Upper lobe of left lung (tissue), 6 donors: Measurements from ENCODE around the gene PPP1R12A. TPM values are rescaled to one million over a fixed set of nuclear protein-coding genes. Genes with fewer than 3 reads are reported as not detected.

ENCODE experiments used
- ATAC-seq, 2 donors: fragments of 200-7000 bp; cut with Tn5 transposase; one replicate each; pipeline ENCODE4 v1.9.1; 2022; ENCODE audit warnings: mild to moderate bottlenecking in 2 of 2, moderate library complexity in 2 of 2; ENCODE audit not compliant: low FRiP score in 2 of 2
- DNase-seq, 2 donors: peaks; one replicate each; pipeline ENCODE4 v3.0.0-alpha.2; 2019 to 2020
- H3K27ac ChIP-seq, 4 donors: fragments of 200-600 bp; sonication (generic); one replicate each; pipeline ENCODE4 v1.5.1; 2016 to 2019
- H3K27me3 ChIP-seq, 4 donors: fragments of 200-600 bp; sonication (generic); one replicate each; pipeline ENCODE4 v1.5.1; 2017 to 2019
- H3K36me3 ChIP-seq, 4 donors: fragments of 200-600 bp; sonication (generic); one replicate each; pipeline ENCODE4 v1.5.1; 2016 to 2019
- H3K4me1 ChIP-seq, 4 donors: fragments of 200-600 bp; sonication (generic); one replicate each; pipeline ENCODE4 v1.5.1; 2018 to 2019
- H3K4me3 ChIP-seq, 4 donors: fragments of 200-600 bp; sonication (generic); one replicate each; pipeline ENCODE4 v1.5.1; 2017 to 2019; ENCODE audit warnings: mild to moderate bottlenecking in 2 of 4, moderate library complexity in 1 of 4
- H3K9me3 ChIP-seq, 4 donors: fragments of 200-600 bp; sonication (generic); one replicate each; pipeline ENCODE4 v1.5.1; 2018 to 2019
- CTCF ChIP-seq, 6 experiments: fragments of 450-650 bp in 4 of 6; fragments of 200-600 bp in 2 of 6; sonication (generic) in 2 of 6; IDR thresholded peaks; one replicate each; pipeline ENCODE4 v1.5.1; 2016 to 2019; ENCODE audit warnings: antibody characterized with exemption in 6 of 6
- EP300 ChIP-seq, 4 donors: sonication (generic); formaldehyde crosslinking; IDR thresholded peaks; one replicate each; pipeline ENCODE4 v1.5.1; 2017; ENCODE audit warnings: antibody characterized with exemption in 4 of 4, control low read depth in 2 of 4
- POLR2A ChIP-seq, 4 donors: fragments of 450-650 bp; IDR thresholded peaks; one replicate each; pipeline ENCODE4 v1.5.1; 2016 to 2017; ENCODE audit warnings: antibody characterized with exemption in 4 of 4, mild to moderate bottlenecking in 2 of 4
- POLR2AphosphoS5 ChIP-seq, 2 donors: sonication (generic); formaldehyde crosslinking; IDR thresholded peaks; one replicate each; pipeline ENCODE4 v1.5.1; 2017; ENCODE audit warnings: antibody characterized with exemption in 2 of 2
- WGBS, 2 donors: methylation state at CpG; one replicate each; pipeline ENCODE4 v1.1.5; 2017 to 2018; 5-methylcytosine and 5-hydroxymethylcytosine counted together
- total RNA-seq, 6 donors: library from RNA; depleted of rRNA in 4 of 6; stranded (reverse); fragments of >200 nt in 4 of 6; gene quantifications; one replicate each; pipeline versions ENCODE4 v1.1.0 to v1.2.1, GENCODE V29; 2016 to 2021
- donor health status: DM: no; HTN: no; CAD: no; lungs with moderate emphysema.
- donor health status: DM: no; HTN: yes; CAD: no; lungs with severe emphysema.

PPP1R12A gene
- total RNA-seq, 6 donors from 2014 or later = 50.7 to 234 (median 90.4) TPM

- Histone ChIP-seq H3K4me3 (no peak overlapping the region), H3K36me3 (no peaks in the 10 kb centered on the region), H3K27me3 (no peaks in the 10 kb centered on the region), H3K4me1 (peaks cover 33 to 54% (median 43%) of the 10 kb centered on the region in 4 donors), H3K27ac (no peak overlapping the region), H3K9me3 (no peaks in the 10 kb centered on the region)
- WGBS, 2 donors = 83 to 87% methylated on average over 1 of the region's 1 CpG
- no peak for TF ChIP-seq POLR2AphosphoS5 (IDR thresholded peaks at IDR 0.05)
- TF ChIP-seq EP300 (IDR thresholded peaks at IDR 0.05) = no peak
- no peak for TF ChIP-seq POLR2A (IDR thresholded peaks at IDR 0.05)
- TF ChIP-seq CTCF (IDR thresholded peaks at IDR 0.05) = no peak
- ATAC-seq (no peak), DNase-seq (no peak)
These were observed 47.0 kb downstream of the PPP1R12A start for GRCh38 chr12:79887890-79888289.

- TF ChIP-seq POLR2A (IDR thresholded peaks at IDR 0.05) = no peak
- peak; percentile 19 to 51 (median 40) for TF ChIP-seq CTCF (IDR thresholded peaks at IDR 0.05)
- TF ChIP-seq EP300 (IDR thresholded peaks at IDR 0.05) = no peak
- Histone ChIP-seq H3K4me3 (no peak overlapping the region), H3K36me3 (no peaks in the 10 kb centered on the region), H3K9me3 (no peaks in the 10 kb centered on the region), H3K27ac (no peak overlapping the region), H3K4me1 (peaks cover 35 to 62% (median 45%) of the 10 kb centered on the region in 4 donors), H3K27me3 (no peaks in the 10 kb centered on the region)
- 63 to 75% methylated on average over 3 of the region's 3 CpGs for WGBS, 2 donors
- DNase-seq (no peak), ATAC-seq (peak in 1 of 2 donors; percentile 80)
These were observed 47.9 kb downstream of the PPP1R12A start for GRCh38 chr12:79886917-79887519.

GRCh38 chr12:79885911-79886490 is 48.9 kb downstream of the PPP1R12A start:
- Histone ChIP-seq H3K27me3 (no peaks in the 10 kb centered on the region), H3K27ac (peak overlapping the region in 2 of 4 donors; percentile 27 to 28), H3K4me3 (no peak overlapping the region), H3K36me3 (no peaks in the 10 kb centered on the region), H3K9me3 (no peaks in the 10 kb centered on the region), H3K4me1 (peaks cover 35 to 72% (median 50%) of the 10 kb centered on the region in 4 donors)
- ATAC-seq = no peak
- WGBS, 2 donors = 43 to 60% methylated on average over 3 of the region's 3 CpGs
- no peak for TF ChIP-seq POLR2AphosphoS5 (IDR thresholded peaks at IDR 0.05)
- TF ChIP-seq EP300 (IDR thresholded peaks at IDR 0.05) = no peak
- no peak for TF ChIP-seq CTCF (IDR thresholded peaks at IDR 0.05)
- no peak for TF ChIP-seq POLR2A (IDR thresholded peaks at IDR 0.05)
- no peak for DNase-seq

GRCh38 chr12:79884401-79885006 is 50.4 kb downstream of the PPP1R12A start:
- Histone ChIP-seq H3K9me3 (no peaks in the 10 kb centered on the region), H3K4me1 (peaks cover 38 to 69% (median 59%) of the 10 kb centered on the region in 4 donors), H3K27me3 (no peaks in the 10 kb centered on the region), H3K36me3 (no peaks in the 10 kb centered on the region), H3K27ac (no peak overlapping the region), H3K4me3 (no peak overlapping the region)
- no peak for DNase-seq
- no peak for TF ChIP-seq CTCF (IDR thresholded peaks at IDR 0.05)
- TF ChIP-seq POLR2AphosphoS5 (IDR thresholded peaks at IDR 0.05) = no peak
- no peak for TF ChIP-seq EP300 (IDR thresholded peaks at IDR 0.05)
- TF ChIP-seq POLR2A (IDR thresholded peaks at IDR 0.05) = no peak
- no peak for ATAC-seq
- 64 to 79% methylated on average over 3 of the region's 3 CpGs for WGBS, 2 donors
